UCSD-AML1 (cell line): ENCODE measurements around the gene MICB.

Source experiments
- DNase-seq: peaks from one replicate; lab custom pipeline; 2025; ENCODE audit not compliant: unreplicated experiment; lab: John Stamatoyannopoulos, UW

MICB gene

GRCh38 chr6:31535538-31536324 is 37.8 kb downstream of the MICB start:
- DNase-seq, result no peak

DNA sequence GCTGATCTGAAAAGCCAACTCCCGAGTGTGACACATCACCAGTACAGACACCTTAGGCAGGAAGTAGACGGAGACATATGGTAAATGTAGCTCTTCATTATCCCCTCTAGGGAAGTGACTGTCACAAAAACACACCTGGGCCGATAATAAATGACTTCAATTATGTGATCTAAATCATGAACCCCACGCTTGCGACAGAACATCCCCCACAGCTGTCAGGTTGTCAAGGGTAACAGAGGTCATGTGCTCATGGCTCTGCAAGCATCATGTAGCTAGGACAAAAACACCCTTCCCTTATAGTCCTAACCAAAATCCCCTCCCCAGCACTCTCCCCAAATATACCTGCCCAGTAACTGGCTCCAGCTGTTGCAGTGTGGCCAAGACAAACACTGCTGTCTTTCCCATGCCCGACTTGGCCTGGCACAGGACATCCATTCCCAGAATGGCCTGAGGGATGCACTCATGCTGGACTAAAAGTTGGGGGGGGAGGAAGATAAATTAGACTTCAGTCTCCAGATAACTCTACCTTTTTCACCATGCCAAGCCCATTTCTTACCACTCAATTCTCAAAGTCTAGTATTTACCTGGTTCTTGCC is 41.0 kb downstream of the MICB start:
- DNase-seq, result no peak

DNA sequence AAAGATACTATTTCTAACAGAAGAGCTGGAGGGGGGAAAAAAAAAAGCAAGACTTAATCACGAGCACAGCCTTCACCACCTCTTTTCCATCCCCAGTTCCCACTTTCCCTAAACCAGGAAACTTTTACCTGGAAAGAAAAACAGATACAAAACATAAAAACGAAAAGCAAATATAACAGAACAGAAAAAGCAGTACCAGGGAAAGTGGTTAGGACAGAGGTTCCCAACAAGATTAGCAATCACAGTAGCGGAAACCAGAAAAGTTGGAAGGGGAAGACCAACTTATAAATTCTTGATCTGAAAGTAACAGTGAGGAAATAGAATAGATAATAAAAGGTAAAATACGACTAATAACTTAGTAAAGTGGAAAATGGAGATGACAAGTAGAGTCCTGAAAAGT is 42.7 kb downstream of the MICB start:
- no peak for DNase-seq

DNA sequence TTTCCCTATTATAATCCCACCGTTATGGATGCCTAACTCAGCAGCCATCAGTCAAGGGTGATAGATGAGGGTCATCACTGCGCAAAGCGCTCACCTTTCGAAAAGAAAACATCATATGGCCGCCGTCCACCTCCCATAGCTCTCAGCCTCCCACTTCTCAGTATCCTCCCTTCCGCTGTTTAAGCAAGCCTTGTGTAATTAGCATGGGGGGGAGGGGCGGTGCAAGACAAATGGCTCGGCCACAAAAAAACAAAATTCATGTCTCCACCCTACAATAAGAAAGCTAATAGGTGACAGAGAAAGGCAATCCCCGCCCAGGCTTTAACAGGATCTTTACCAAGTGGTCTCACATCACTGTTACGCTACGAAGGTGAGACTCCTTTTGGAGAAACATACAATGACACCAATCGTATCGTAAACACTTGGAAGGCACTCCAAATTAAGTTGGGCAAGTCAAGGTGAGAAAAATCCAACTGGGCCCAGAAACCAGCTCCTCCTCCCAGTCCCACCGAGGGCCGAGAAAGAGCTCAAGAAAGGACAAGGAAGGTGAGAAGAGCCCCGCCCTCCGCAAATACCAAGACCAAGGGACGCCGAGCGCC is 43.2 kb downstream of the MICB start:
- DNase-seq, result no peak

DNA sequence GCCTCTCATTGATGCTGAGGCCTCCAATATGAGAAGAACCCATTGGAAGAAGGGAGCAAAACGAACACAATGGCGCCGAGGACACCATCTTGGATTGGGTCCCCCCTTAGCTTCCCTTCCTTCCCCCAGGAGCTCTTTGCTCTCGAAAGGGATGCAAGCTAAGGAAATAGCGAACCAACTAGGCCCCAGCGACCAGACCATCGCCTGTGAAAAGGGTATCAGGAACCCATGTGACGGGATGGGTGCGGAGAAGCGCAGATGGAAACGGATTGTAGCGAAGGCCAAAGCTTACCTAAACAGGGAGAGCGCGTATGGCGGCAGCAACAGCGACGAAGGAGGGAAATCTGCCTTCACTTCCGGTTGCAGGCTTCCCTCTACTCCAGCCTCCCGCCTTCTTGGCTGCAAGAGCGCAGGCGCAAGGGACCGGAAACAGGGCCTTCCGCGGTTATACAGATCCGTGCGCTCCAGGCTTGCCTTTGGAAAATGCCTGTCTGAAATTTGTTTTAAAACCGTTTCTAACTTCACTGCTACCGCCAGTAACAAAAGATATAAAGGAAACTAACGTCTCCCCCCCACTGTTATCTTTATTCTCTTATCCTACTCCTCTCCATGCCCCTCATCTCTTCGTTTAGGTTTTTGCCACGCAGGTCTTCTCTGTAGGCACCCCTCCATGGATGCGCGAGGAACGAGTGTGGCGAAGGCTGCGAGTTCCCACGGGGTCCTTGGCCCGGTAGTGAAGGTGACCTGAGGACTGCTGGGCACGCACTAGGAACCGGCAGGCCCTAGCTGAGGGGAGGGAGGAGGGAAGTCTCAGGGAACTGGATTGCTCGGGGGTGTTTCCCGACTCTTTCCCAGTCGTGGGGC is 43.9 kb downstream of the MICB start, which contains the start of gene DDX39B:
Gene DDX39B (minus strand): TSS at position 346 of the 864 bp plus-strand sequence. CDS start 1,471 bp downstream, outside the sequence.
- DNase-seq, result peak; percentile 93

DNA sequence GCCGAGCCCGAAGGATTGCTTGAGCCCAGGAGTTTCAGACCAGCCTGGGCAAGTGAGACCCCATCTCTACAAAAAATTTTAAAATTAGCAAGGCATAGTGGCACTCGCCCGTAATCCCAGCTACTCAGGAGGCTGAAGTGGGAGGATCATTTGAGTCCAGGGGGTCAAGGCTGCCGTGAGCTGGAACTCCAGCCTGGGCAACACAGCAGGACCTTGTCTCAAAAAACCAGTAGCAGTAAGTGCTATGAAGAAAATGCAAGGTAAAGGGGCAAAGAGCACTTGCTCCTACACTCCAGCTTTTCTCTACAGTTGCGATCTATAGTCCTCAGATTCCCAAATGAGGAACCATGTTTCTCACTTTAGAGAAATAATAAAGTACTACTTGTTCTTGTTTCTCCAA is 45.7 kb downstream of the MICB start:
- DNase-seq, result no peak

DNA sequence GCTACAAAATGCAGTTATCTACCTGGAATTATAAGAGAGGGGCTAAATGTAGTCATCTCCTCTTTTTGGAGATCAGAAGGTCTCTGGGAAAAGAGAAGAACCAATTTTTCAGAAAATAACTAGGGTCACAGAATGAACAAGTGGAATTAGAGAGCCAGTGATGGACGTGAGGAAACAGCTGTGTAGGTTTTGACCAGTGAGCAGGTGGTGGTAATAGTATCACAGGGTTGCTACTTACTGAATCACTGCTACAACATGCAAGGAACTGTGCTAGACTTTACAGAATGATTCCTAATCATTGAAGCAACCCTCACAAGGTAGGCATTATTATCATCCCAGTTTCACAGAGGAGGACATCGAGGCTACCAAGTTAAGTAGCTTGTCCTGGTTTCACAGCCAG is 46.7 kb downstream of the MICB start:
- DNase-seq, result no peak

GRCh38 chr6:31545291-31545690 is 47.3 kb downstream of the MICB start:
- no peak for DNase-seq

DNA sequence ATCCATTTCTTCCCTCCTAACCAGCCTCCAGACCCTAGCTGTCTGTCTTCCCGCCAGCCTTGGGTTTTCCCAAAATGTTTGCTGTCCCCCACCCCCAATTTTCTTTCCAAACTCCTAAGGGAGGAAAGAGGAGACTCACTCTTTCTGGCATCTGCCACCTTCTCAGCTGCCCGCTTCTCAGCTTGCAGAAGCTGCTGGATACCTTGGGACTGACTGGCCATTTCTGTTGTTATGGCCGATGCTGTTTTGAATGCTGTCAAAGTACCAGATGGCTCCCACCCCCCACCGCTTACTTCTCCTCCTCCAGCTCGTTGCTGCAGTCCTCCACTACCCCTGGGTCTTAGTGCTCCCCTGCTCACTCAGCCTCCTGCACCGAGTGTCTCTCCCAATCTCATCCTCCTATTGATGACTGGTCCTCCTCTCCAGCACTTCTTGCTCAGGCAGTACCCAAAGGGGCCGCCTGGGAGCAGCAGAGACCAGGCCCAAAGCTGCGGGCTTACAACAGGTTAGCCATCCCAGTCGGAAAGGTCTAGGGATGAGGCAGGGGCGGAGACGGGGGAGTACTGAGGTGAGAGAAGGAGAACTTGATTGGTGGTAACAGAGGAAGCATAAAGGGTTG is 48.5 kb downstream of the MICB start, which contains the start of gene ATP6V1G2:
Gene ATP6V1G2 (minus strand): TSS at position 270 of the 619 bp plus-strand sequence. CDS start 49 bp downstream, at position 221.
- DNase-seq, result peak; percentile 89

DNA sequence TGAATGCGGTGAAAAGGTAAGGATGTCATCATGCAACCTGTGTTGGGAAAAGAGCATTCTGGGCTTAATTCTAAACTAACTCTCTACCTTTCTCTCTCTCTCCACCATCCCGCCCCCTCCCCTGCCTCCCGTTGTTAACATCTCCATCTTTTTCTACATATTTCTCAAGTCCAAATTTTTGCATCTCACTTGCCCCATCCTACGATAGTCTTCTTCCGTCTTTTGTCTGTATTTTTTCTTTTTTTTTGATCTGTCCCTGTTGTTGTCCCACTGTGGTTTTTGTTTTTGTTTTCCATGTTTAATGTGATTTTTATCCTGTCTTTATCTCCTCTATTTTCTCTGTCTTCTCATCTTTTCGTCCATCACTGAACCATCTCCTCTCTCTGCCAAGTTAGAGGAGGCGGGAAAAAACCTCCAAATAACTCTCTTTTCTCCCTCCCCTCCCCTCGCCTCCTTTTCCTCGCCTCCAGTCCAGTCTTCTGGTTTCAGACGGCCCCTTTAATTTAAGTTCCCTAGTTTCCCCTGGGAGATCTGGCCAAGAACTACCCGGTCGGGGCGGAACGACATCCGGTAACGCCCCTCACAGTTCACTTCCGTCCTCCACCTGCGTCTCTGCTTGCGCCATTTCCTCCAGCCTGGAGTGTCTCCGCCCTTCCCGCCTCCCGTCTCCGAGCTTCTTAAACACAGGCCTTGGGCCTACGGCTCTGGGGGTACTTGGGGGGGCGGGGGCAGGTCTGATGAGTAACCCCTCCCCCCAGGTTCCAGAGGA is 49.2 kb downstream of the MICB start, which contains the start of gene NFKBIL1:
Gene NFKBIL1 (plus strand): TSS at position 651 of the 769 bp plus-strand sequence. CDS start 87 bp downstream, at position 738.
- DNase-seq, result peak; percentile 95

DNA sequence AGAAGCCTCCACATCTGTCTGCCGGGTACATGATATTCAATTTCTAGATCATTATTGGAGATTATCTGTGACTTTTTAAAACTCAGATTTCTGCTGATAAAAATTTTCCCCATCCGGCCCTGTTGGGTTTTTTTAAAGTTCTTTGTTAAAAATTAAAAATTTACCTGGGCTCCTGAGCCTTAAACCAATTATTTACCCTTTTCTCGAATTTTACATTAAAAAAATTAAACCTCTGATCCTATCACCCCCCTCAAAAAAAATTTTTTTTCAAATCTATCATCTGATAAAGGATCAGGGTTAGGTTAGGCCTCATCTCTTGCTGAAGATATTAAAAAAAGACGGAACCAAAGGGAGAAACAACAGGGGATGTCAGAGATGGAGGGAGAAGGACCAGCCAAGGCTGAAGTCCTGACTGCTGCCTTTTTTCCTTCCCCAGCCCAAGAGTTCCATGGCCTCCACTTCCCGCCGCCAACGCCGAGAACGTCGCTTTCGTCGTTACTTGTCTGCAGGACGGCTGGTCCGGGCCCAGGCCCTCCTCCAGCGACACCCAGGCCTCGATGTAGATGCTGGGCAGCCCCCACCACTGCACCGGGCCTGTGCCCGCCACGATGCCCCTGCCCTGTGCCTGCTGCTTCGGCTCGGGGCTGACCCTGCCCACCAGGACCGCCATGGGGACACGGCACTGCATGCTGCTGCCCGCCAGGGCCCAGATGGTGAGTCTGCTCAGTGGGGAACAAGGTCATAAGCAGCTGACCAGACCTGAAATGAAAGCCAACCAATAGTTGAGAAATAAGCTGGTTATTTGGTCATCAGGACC is 50.0 kb downstream of the MICB start:
- no peak for DNase-seq

GRCh38 chr6:31548544-31548873 is 50.6 kb downstream of the MICB start:
- DNase-seq, result no peak

- peak; percentile 77 for DNase-seq
These were observed 53.4 kb downstream of the MICB start for GRCh38 chr6:31551371-31551770.

- DNase-seq, result no peak
These were observed 58.4 kb downstream of the MICB start for GRCh38 chr6:31556307-31556706.

DNA sequence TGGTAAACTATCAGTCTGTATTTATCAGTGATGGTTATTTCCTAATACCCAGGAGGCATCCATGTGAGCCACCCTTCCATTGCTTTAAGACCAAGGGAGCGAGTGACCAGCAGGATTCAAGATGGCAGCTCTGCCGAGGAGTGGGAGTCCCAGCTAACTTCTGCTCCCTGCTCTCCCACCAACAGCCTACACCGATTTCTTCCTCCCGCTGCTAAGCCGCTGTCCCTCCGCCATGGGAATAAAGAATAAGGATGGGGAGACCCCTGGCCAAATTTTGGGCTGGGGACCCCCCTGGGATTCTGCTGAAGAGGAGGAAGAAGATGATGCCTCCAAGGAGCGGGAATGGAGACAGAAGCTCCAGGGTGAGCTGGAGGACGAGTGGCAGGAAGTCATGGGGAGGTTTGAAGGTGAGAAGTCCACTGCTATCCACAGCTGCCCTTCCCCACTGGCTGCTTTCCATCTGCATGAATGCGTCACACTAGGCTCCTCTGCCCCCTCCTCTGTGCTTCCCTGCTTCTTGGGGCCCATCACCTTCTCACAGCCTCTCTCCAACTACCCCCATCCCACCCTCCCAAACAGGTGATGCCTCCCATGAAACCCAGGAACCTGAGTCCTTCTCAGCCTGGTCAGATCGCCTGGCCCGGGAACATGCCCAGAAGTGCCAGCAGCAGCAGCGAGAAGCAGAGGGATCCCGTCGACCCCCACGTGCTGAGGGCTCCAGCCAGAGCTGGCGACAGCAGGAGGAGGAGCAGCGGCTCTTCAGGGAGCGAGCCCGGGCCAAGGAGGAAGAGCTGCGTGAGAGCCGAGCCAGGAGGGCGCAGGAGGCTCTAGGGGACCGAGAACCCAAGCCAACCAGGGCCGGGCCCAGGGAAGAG is 59.7 kb downstream of the MICB start:
- no peak for DNase-seq

DNA sequence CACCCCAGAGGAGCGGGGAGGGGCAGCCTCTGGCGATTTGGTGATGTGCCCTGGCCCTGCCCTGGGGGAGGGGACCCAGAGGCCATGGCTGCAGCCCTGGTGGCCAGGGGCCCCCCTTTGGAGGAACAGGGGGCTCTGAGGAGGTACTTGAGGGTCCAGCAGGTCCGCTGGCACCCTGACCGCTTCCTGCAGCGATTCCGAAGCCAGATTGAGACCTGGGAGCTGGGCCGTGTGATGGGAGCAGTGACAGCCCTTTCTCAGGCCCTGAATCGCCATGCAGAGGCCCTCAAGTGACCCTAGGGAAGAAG is 60.3 kb downstream of the MICB start:
- DNase-seq, result no peak

- peak; percentile 89 for DNase-seq
These were observed 60.9 kb downstream of the MICB start for GRCh38 chr6:31558631-31559500.
